Smooth muscle cell (in vitro differentiated cells): Measurements from ENCODE around the gene FBXO31. TPM values are rescaled to one million over a fixed set of nuclear protein-coding genes. Genes with fewer than 3 reads are reported as not detected.

Experiments
- DNase-seq: peaks from one replicate; lab custom pipeline; 2025; ENCODE audit not compliant: unreplicated experiment; lab: John Stamatoyannopoulos, UW
- H2AFZ ChIP-seq: fragments of 200-600 bp; sonication (generic); 2 replicates; pipeline ENCODE4 v1.6.0; 2016; ENCODE audit warnings: antibody characterized with exemption, low read depth, mild to moderate bottlenecking
- H3F3A ChIP-seq: fragments of 200-600 bp; sonication (generic); 2 replicates; pipeline ENCODE4 v1.6.0; 2017; ENCODE audit warnings: antibody characterized with exemption, low read depth
- H3K27ac ChIP-seq: fragments of 200-600 bp; sonication (generic); 2 replicates; pipeline ENCODE4 v1.5.1; 2016; ENCODE audit warnings: low read depth, mild to moderate bottlenecking
- H3K27me3 ChIP-seq: fragments of 200-600 bp; sonication (generic); 2 replicates; pipeline ENCODE4 v1.6.1; 2016; ENCODE audit warnings: low read depth, mild to moderate bottlenecking
- H3K36me3 ChIP-seq: fragments of 200-600 bp; sonication (generic); 2 replicates; pipeline ENCODE4 v1.5.1; 2016; ENCODE audit warnings: low read depth
- H3K4me1 ChIP-seq: fragments of 200-600 bp; sonication (generic); 2 replicates; pipeline ENCODE4 v1.5.1; 2016; ENCODE audit warnings: low read depth
- H3K4me2 ChIP-seq: fragments of 200-600 bp; sonication (generic); 2 replicates; pipeline ENCODE4 v1.6.0; 2016; ENCODE audit warnings: mild to moderate bottlenecking
- H3K4me3 ChIP-seq: fragments of 200-600 bp; sonication (generic); 2 replicates; pipeline ENCODE4 v1.5.1; 2016; ENCODE audit warnings: mild to moderate bottlenecking
- H3K79me2 ChIP-seq: fragments of 200-600 bp; sonication (generic); 2 replicates; pipeline ENCODE4 v1.6.0; 2016; ENCODE audit warnings: low read depth, mild to moderate bottlenecking
- H3K9ac ChIP-seq: fragments of 200-600 bp; sonication (generic); 2 replicates; pipeline ENCODE4 v1.6.0; 2016; ENCODE audit warnings: low read depth
- H3K9me3 ChIP-seq: fragments of 200-600 bp; sonication (generic); replicated peaks from 2 replicates; pipeline ENCODE4 v1.5.1; 2016; ENCODE audit warnings: low read depth
- H4K20me1 ChIP-seq: fragments of 200-600 bp; sonication (generic); 2 replicates; pipeline ENCODE4 v1.6.0; 2016; ENCODE audit warnings: low read depth
- WGBS: methylation state at CpG from one replicate; pipeline ENCODE4 v1.1.7; 2016; ENCODE audit warnings: low lambda C conversion rate; 5-methylcytosine and 5-hydroxymethylcytosine counted together
- polyA plus RNA-seq: library from polyadenylated mRNA; unstranded; fragments of >200 nt; fragmentation: Nextera tagmentation; extraction: Ambion mirVana; gene quantifications from 2 replicates; pipeline ENCODE4 v1.2.1, GENCODE V29; 2016
- total RNA-seq: library from RNA; depleted of rRNA; stranded (reverse); fragments of >200 nt; gene quantifications from 2 replicates; pipeline ENCODE4 v1.2.3, GENCODE V29; 2014
- TF ChIP-seq, protein P1 (sequence below): fragments of 200-600 bp; sonication (generic); IDR thresholded peaks from 2 replicates; pipeline ENCODE4 v1.5.1; 2017; ENCODE audit warnings: borderline replicate concordance, mild to moderate bottlenecking, antibody characterized with exemption; ENCODE audit not compliant: insufficient read depth, poor library complexity, severe bottlenecking

The FBXO31 gene
- total and polyA plus RNA-seq, 2 experiments from 2014 or later: 13.9 to 25.6 TPM

DNA sequence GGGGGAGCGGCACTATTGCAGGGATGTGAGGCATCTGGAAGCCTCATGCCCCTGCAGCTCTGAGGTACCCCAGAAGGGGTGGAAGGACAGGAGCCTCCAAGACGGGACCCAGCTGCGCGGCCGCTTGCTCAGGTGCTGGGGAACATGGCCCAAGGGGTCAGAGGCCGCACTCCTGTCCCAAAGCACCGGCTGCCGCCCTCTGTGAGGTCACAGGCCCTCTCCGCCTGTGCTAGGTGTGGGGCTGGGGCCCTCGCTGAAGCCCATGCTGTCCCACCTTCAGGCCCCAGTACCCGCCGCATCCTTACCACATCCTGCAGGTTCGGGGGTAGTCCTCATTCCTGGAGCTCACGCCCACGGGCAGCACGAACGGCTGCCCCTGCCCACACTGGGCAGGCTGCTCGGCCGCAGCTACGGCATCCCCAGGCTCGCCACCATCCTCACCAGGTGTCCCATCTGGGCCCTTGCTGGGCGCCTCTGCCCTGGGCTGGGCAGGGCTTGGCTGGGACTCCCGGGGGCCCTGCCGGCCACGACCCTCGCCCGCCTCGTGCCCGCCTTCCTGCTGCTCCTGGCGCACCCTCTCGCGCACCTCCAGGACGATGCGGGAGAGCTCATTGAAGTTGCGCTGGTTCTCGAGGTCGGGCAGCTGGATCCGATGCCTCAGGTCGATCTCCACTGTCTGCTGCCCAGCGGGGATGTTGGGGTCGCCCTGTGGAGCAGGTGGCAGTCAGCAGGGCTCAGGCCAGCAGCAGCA, 49.8 kb downstream of the FBXO31 start:
- no peak overlapping the region for H2AFZ ChIP-seq
- DNase-seq: no peak
- H3F3A ChIP-seq: no peaks in the 10 kb centered on the region
- no peaks in the 10 kb centered on the region for H3K27me3 ChIP-seq
- peaks cover 22% of the 10 kb centered on the region for H4K20me1 ChIP-seq
- no peaks in the 10 kb centered on the region for H3K9me3 ChIP-seq
- TF ChIP-seq, protein P1, sequence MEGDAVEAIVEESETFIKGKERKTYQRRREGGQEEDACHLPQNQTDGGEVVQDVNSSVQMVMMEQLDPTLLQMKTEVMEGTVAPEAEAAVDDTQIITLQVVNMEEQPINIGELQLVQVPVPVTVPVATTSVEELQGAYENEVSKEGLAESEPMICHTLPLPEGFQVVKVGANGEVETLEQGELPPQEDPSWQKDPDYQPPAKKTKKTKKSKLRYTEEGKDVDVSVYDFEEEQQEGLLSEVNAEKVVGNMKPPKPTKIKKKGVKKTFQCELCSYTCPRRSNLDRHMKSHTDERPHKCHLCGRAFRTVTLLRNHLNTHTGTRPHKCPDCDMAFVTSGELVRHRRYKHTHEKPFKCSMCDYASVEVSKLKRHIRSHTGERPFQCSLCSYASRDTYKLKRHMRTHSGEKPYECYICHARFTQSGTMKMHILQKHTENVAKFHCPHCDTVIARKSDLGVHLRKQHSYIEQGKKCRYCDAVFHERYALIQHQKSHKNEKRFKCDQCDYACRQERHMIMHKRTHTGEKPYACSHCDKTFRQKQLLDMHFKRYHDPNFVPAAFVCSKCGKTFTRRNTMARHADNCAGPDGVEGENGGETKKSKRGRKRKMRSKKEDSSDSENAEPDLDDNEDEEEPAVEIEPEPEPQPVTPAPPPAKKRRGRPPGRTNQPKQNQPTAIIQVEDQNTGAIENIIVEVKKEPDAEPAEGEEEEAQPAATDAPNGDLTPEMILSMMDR: no peak
- no peaks in the 10 kb centered on the region for H3K36me3 ChIP-seq
- WGBS: 96% methylated on average over 41 of the region's 41 CpGs
- H3K4me2 ChIP-seq: no peak overlapping the region
- H3K4me3 ChIP-seq: no peak overlapping the region
- no peak overlapping the region for H3K27ac ChIP-seq
- no peaks in the 10 kb centered on the region for H3K79me2 ChIP-seq
- no peaks in the 10 kb centered on the region for H3K4me1 ChIP-seq
- H3K9ac ChIP-seq: no peak overlapping the region

DNA sequence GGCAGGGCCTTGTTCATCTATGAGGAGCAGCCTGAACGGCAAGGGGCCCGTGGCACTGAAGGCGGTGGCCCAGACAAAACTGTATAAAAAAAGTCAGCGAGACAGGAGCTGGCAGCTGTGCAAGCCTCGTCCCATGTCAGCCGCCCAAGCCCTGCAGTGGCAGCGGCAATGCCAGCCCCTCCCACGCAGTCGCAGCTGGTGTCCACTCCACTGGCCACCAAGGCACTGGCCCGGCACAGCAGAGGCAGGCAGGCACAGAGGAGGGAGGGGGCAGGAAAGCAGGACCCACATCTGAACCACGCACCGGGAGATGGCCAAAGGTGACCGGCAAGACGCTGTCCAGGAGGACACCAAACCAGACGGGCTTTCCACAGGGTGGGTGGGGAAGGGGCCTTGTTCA, 50.5 kb downstream of the FBXO31 start:
- Histone ChIP-seq H4K20me1 (peaks cover 22% of the 10 kb centered on the region), H3K27ac (no peak overlapping the region), H3K79me2 (no peaks in the 10 kb centered on the region), H3K36me3 (no peaks in the 10 kb centered on the region), H3K9ac (no peak overlapping the region), H3K27me3 (no peaks in the 10 kb centered on the region), H3K4me3 (no peak overlapping the region), H2AFZ (no peak overlapping the region), H3K9me3 (no peaks in the 10 kb centered on the region), H3F3A (no peaks in the 10 kb centered on the region), H3K4me2 (no peak overlapping the region), H3K4me1 (no peaks in the 10 kb centered on the region)
- no peak for DNase-seq
- TF ChIP-seq, protein P1: no peak
- 94% methylated on average over 14 of the region's 15 CpGs for WGBS

DNA sequence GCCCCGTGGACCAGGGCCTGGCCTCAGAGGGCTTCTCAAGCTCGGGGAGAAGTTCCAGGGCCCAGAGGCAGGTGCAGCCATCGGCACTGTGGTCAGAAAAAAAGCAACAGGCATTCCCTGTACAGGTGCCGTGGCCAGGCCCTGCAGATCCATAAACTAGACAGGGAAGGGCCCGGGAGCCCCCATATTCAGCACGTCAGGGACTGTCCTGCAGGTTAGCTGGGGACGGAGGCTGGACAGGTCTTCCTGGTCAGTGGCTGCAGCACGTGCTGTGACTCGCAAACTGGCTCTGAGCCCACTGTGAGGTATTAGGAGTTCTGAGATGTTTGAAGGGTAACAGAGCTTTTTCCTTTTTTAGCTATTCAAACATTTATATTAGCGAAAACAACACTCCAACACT, 51.4 kb downstream of the FBXO31 start:
- TF ChIP-seq, protein P1: no peak
- DNase-seq: no peak
- Histone ChIP-seq H3K9me3 (no peaks in the 10 kb centered on the region), H3F3A (no peaks in the 10 kb centered on the region), H3K4me1 (no peaks in the 10 kb centered on the region), H3K27ac (no peak overlapping the region), H3K4me3 (no peak overlapping the region), H3K36me3 (no peaks in the 10 kb centered on the region), H2AFZ (no peak overlapping the region), H3K79me2 (no peaks in the 10 kb centered on the region), H3K27me3 (no peaks in the 10 kb centered on the region), H3K4me2 (no peak overlapping the region), H4K20me1 (peaks cover 14% of the 10 kb centered on the region), H3K9ac (no peak overlapping the region)
- WGBS: 90% methylated on average over 10 of the region's 10 CpGs
